ENCODE results near the gene MAN1A1. TPM values are rescaled to one million over a fixed set of nuclear protein-coding genes. Genes with fewer than 3 reads are reported as not detected.

Gene MAN1A1
- total RNA-seq, 2 donors from 2014 or later = 41.7 to 43.7 TPM

GRCh38 chr6:119201480-119201879 is 148.1 kb downstream of the MAN1A1 start:
- no peak overlapping the region for H3K4me3 ChIP-seq (ENCODE audit: low read length)
- no peaks in the 10 kb centered on the region for H3K27me3 ChIP-seq (ENCODE audit: control insufficient read depth, insufficient read depth, low read length, poor library complexity, severe bottlenecking)
- no peak overlapping the region for H3K27ac ChIP-seq (ENCODE audit: low read depth, low read length)
- Mint-ChIP-seq H3K27me3 (ENCODE audit: insufficient read depth) (no peaks in the 10 kb centered on the region), H3K9me3 (no peaks in the 10 kb centered on the region), H3K4me1 (peaks cover 11% of the 10 kb centered on the region), H3K36me3 (ENCODE audit: low read depth) (peaks cover 38% of the 10 kb centered on the region), H3K4me3 (no peak overlapping the region), H3K27ac (no peak overlapping the region)
- H3K9ac ChIP-seq (ENCODE audit: extremely low read depth, low read length, poor library complexity, severe bottlenecking) = no peak overlapping the region
- 88 to 89% methylated on average over 1 of the region's 1 CpG for WGBS, 2 experiments (ENCODE audit: insufficient coverage in 1 of 2, insufficient read length in 1 of 2)
- H3K9me3 ChIP-seq (ENCODE audit: control insufficient read depth, low read length) = no peaks in the 10 kb centered on the region
- TF ChIP-seq, protein P1, sequence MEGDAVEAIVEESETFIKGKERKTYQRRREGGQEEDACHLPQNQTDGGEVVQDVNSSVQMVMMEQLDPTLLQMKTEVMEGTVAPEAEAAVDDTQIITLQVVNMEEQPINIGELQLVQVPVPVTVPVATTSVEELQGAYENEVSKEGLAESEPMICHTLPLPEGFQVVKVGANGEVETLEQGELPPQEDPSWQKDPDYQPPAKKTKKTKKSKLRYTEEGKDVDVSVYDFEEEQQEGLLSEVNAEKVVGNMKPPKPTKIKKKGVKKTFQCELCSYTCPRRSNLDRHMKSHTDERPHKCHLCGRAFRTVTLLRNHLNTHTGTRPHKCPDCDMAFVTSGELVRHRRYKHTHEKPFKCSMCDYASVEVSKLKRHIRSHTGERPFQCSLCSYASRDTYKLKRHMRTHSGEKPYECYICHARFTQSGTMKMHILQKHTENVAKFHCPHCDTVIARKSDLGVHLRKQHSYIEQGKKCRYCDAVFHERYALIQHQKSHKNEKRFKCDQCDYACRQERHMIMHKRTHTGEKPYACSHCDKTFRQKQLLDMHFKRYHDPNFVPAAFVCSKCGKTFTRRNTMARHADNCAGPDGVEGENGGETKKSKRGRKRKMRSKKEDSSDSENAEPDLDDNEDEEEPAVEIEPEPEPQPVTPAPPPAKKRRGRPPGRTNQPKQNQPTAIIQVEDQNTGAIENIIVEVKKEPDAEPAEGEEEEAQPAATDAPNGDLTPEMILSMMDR (conservative IDR thresholded peaks at IDR 0.05) = no peak
- no peaks in the 10 kb centered on the region for H3K4me1 ChIP-seq (ENCODE audit: control insufficient read depth, insufficient read depth, low read length)
- peaks cover 64% of the 10 kb centered on the region for H3K36me3 ChIP-seq (ENCODE audit: control insufficient read depth, insufficient read depth, low read length)
- no peak for DNase-seq

GRCh38 chr6:119200512-119201175 is 148.9 kb downstream of the MAN1A1 start:
- Histone ChIP-seq H3K27ac (ENCODE audit: low read depth, low read length) (no peak overlapping the region), H3K27me3 (ENCODE audit: control insufficient read depth, insufficient read depth, low read length, poor library complexity, severe bottlenecking) (no peaks in the 10 kb centered on the region), H3K9ac (ENCODE audit: extremely low read depth, low read length, poor library complexity, severe bottlenecking) (no peak overlapping the region), H3K36me3 (ENCODE audit: control insufficient read depth, insufficient read depth, low read length) (peaks cover 64% of the 10 kb centered on the region), H3K4me1 (ENCODE audit: control insufficient read depth, insufficient read depth, low read length) (no peaks in the 10 kb centered on the region), H3K9me3 (ENCODE audit: control insufficient read depth, low read length) (no peaks in the 10 kb centered on the region), H3K4me3 (ENCODE audit: low read length) (no peak overlapping the region)
- Mint-ChIP-seq H3K4me3 (no peak overlapping the region), H3K36me3 (ENCODE audit: low read depth) (peaks cover 42% of the 10 kb centered on the region), H3K9me3 (no peaks in the 10 kb centered on the region), H3K27ac (no peak overlapping the region), H3K4me1 (peaks cover 14% of the 10 kb centered on the region), H3K27me3 (ENCODE audit: insufficient read depth) (no peaks in the 10 kb centered on the region)
- 88 to 100% methylated on average over 1 of the region's 1 CpG for WGBS, 2 experiments (ENCODE audit: insufficient coverage in 1 of 2, insufficient read length in 1 of 2)
- TF ChIP-seq, protein P1 (conservative IDR thresholded peaks at IDR 0.05) = no peak
- DNase-seq = no peak

DNA sequence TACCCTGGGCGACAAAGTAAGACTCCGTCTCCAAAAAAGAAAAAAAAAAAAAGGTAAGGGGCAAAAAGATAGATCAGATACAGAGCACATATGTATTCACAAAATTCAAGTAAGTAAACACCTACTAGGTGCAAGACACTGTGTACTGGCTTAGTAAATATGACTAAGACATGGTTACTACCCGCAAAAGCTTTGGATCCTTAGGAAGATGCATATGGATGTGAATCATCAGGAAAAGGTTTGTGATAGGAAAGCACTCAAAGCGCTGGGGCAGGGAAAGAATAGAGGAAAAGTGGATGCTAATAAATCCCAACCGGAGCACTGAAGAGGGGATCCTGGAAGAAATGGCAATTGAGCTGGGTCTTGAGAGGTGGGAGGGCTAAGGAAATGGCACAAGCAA is 152.3 kb downstream of the MAN1A1 start:
- H3K4me3 Mint-ChIP-seq = no peak overlapping the region
- H3K4me1 Mint-ChIP-seq = peaks cover 14% of the 10 kb centered on the region
- H3K9me3 ChIP-seq (ENCODE audit: control insufficient read depth, low read length) = no peaks in the 10 kb centered on the region
- H3K36me3 ChIP-seq (ENCODE audit: control insufficient read depth, insufficient read depth, low read length) = peaks cover 67% of the 10 kb centered on the region
- H3K36me3 Mint-ChIP-seq (ENCODE audit: low read depth) = peaks cover 44% of the 10 kb centered on the region
- DNase-seq = no peak
- no peak overlapping the region for H3K4me3 ChIP-seq (ENCODE audit: low read length)
- no peaks in the 10 kb centered on the region for H3K27me3 Mint-ChIP-seq (ENCODE audit: insufficient read depth)
- H3K9ac ChIP-seq (ENCODE audit: extremely low read depth, low read length, poor library complexity, severe bottlenecking) = no peak overlapping the region
- no peaks in the 10 kb centered on the region for H3K9me3 Mint-ChIP-seq
- H3K27ac ChIP-seq (ENCODE audit: low read depth, low read length) = no peak overlapping the region
- TF ChIP-seq, protein P1 (conservative IDR thresholded peaks at IDR 0.05) = no peak
- no peaks in the 10 kb centered on the region for H3K4me1 ChIP-seq (ENCODE audit: control insufficient read depth, insufficient read depth, low read length)
- WGBS, 2 experiments (ENCODE audit: insufficient coverage in 1 of 2, insufficient read length in 1 of 2) = 93 to 96% methylated on average over 3 to 5 of the region's 5 CpGs
- peak overlapping the region; percentile 69 for H3K27ac Mint-ChIP-seq
- H3K27me3 ChIP-seq (ENCODE audit: control insufficient read depth, insufficient read depth, low read length, poor library complexity, severe bottlenecking) = no peaks in the 10 kb centered on the region
